ENCODE measurements around the gene RUNDC3A.

RUNDC3A gene

GRCh38 chr17:44351464-44351863 lies 43.1 kb downstream of the RUNDC3A start:
- TF ChIP-seq MYC (IDR thresholded peaks at IDR 0.05; ENCODE audit: low read depth, low read length), result no peak
- TF ChIP-seq MAX (IDR thresholded peaks at IDR 0.05; ENCODE audit: low read depth, low read length), result no peak
- no peak for TF ChIP-seq CTCF (IDR thresholded peaks at IDR 0.05; ENCODE audit: low read depth, low read length)
- no peak for TF ChIP-seq POLR2A (IDR thresholded peaks at IDR 0.05; ENCODE audit: extremely low read depth, insufficient read length)
- no peak for DNase-seq (ENCODE audit: low read depth)
- H3K4me3 ChIP-seq (ENCODE audit: low read depth, low read length), result no peak overlapping the region

GRCh38 chr17:44351961-44352827 lies 43.8 kb downstream of the RUNDC3A start:
- TF ChIP-seq MAX (IDR thresholded peaks at IDR 0.05; ENCODE audit: low read depth, low read length), result no peak
- TF ChIP-seq CTCF (IDR thresholded peaks at IDR 0.05; ENCODE audit: low read depth, low read length), result no peak
- TF ChIP-seq MYC (IDR thresholded peaks at IDR 0.05; ENCODE audit: low read depth, low read length), result no peak
- TF ChIP-seq POLR2A (IDR thresholded peaks at IDR 0.05; ENCODE audit: extremely low read depth, insufficient read length), result no peak
- no peak for DNase-seq (ENCODE audit: low read depth)
- no peak overlapping the region for H3K4me3 ChIP-seq (ENCODE audit: low read depth, low read length)

- H3K4me3 ChIP-seq (ENCODE audit: low read depth, low read length), result no peak overlapping the region
- TF ChIP-seq MAX (IDR thresholded peaks at IDR 0.05; ENCODE audit: low read depth, low read length), result no peak
- no peak for TF ChIP-seq CTCF (IDR thresholded peaks at IDR 0.05; ENCODE audit: low read depth, low read length)
- TF ChIP-seq MYC (IDR thresholded peaks at IDR 0.05; ENCODE audit: low read depth, low read length), result no peak
- TF ChIP-seq POLR2A (IDR thresholded peaks at IDR 0.05; ENCODE audit: extremely low read depth, insufficient read length), result no peak
- DNase-seq (ENCODE audit: low read depth), result no peak
Observed at GRCh38 chr17:44352828-44353671, 44.6 kb downstream of the RUNDC3A start.

GRCh38 chr17:44353672-44354331 lies 45.4 kb downstream of the RUNDC3A start:
- no peak for DNase-seq (ENCODE audit: low read depth)
- no peak overlapping the region for H3K4me3 ChIP-seq (ENCODE audit: low read depth, low read length)
- TF ChIP-seq CTCF (IDR thresholded peaks at IDR 0.05; ENCODE audit: low read depth, low read length) (no peak), MAX (IDR thresholded peaks at IDR 0.05; ENCODE audit: low read depth, low read length) (no peak), MYC (IDR thresholded peaks at IDR 0.05; ENCODE audit: low read depth, low read length) (no peak), POLR2A (IDR thresholded peaks at IDR 0.05; ENCODE audit: extremely low read depth, insufficient read length) (no peak)
